IPS-18c (cell line): ENCODE results near the gene RERG.

Experiments used
- H3K4me3 ChIP-seq: 2 replicates; pipeline ENCODE4 v1.7.0; 2013; ENCODE audit warnings: low read depth, mild to moderate bottlenecking, low read length, moderate library complexity; ENCODE audit not compliant: insufficient read depth
- H3K9me3 ChIP-seq: one replicate; pipeline ENCODE4 v1.6.1; 2013; ENCODE audit warnings: mild to moderate bottlenecking, low read length, moderate library complexity; ENCODE audit not compliant: control insufficient read depth, insufficient read depth

RERG gene

GRCh38 chr12:15168026-15168678 is 53.1 kb downstream of the RERG start:
- H3K9me3 ChIP-seq, result no peaks in the 10 kb centered on the region
- H3K4me3 ChIP-seq, result no peak overlapping the region

DNA sequence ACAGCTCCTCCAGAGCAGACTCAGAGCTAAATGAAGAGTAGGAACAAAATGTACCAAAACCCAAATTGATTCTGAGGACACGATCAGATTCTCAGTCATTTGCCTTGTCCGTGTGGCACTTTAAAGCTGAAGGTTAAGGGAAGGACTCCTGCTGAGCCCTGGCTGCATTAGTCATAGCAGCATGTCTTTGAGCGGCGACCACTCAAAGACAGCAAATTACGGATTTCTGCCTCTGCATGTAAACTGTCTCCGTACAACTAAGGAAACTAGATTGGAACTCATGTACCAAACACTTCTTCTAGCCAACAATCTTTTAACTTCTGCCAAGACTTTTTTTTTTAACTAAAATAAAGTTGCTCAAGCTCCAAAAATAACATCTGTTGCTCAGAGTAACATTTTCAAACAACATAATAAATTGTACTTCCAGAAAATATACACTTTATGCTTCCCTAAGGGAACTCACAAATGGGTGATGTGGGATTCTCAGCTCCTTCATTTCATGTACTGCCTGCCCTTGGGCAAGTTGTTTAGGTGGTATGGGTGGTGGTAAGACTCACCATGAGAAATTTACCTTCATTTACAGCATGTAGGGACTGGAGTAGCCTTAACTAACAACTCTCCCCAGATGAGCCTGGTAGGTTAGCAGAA is 56.1 kb downstream of the RERG start:
- no peaks in the 10 kb centered on the region for H3K9me3 ChIP-seq
- H3K4me3 ChIP-seq, result no peak overlapping the region

GRCh38 chr12:15163030-15163976 is 57.9 kb downstream of the RERG start:
- Histone ChIP-seq H3K4me3 (no peak overlapping the region), H3K9me3 (no peaks in the 10 kb centered on the region)

- Histone ChIP-seq H3K4me3 (no peak overlapping the region), H3K9me3 (no peaks in the 10 kb centered on the region)
Observed at GRCh38 chr12:15158083-15158482, 63.1 kb downstream of the RERG start.

GRCh38 chr12:15157269-15157671 is 63.9 kb downstream of the RERG start:
- no peaks in the 10 kb centered on the region for H3K9me3 ChIP-seq
- H3K4me3 ChIP-seq, result no peak overlapping the region

DNA sequence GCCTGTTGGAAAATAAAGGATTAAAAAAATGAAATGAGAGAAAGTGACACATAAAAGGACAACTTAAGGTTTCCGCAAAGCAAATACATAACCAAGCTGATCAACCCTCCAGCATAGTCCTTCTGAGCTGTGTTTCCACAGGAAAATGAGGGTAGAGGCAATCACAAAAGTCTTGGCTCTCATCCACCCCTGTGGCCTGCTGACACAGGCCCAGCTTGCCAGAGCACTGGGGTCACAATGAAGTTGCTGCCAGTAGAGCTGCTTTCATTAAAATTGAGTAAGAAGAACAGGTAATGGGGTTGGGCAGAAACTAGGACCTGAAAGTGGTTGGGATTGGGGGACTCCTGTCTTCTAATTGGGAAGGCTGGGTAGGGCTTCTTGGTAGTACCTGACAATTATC is 65.9 kb downstream of the RERG start:
- Histone ChIP-seq H3K4me3 (no peak overlapping the region), H3K9me3 (no peaks in the 10 kb centered on the region)

DNA sequence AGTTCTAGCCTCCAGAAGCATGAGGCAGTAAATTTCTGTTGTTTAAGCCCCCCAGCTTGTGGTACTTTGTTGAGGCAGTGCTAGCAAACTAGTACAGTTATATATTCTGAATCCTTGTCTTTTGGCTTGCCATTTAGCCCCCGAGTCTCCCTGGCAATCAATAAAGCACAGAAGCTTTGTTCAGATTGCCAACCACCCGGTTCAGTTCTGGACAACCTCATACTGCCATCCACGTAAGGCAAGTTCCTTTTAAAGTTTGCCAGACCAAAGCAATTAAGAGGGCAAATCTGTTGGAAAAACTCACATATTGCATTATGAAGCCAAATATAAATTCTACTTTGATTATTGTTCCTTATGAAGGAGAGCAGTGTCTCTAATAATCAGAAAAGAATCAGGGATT is 67.1 kb downstream of the RERG start:
- H3K9me3 ChIP-seq, result no peaks in the 10 kb centered on the region
- H3K4me3 ChIP-seq, result no peak overlapping the region

- Histone ChIP-seq H3K4me3 (no peak overlapping the region), H3K9me3 (no peaks in the 10 kb centered on the region)
Observed at GRCh38 chr12:15152868-15153267, 68.3 kb downstream of the RERG start.

DNA sequence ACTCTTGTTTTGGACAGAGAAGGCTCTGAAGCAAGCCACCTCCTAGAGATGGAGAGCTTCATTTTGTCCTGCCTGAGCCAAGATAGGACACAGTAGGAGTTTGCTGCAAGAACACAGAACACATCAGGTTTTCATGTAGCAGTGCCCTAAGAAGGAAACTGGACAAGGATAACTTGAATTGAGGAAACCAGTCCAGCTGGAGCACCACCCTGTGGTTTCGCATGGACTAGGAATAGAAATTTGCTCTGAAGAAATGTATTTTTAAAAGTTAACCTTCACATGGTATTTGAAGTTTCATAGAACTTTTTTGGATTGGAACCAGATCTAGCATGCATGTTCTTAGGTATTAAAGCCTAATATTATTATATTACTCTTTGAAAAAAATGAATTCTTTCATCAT is 68.8 kb downstream of the RERG start:
- Histone ChIP-seq H3K4me3 (no peak overlapping the region), H3K9me3 (no peaks in the 10 kb centered on the region)

- H3K4me3 ChIP-seq, result no peak overlapping the region
Observed at GRCh38 chr12:15151161-15152091, 69.8 kb downstream of the RERG start.

GRCh38 chr12:15146585-15146984 is 74.6 kb downstream of the RERG start:
- Histone ChIP-seq H3K4me3 (no peak overlapping the region), H3K9me3 (no peaks in the 10 kb centered on the region)

More at GRCh38 chr12:15151161-15152091, 69.8 kb downstream of the RERG start:
- no peaks in the 10 kb centered on the region for H3K9me3 ChIP-seq

GRCh38 chr12:15143467-15143866 is 77.8 kb downstream of the RERG start:
- Histone ChIP-seq H3K4me3 (no peak overlapping the region), H3K9me3 (no peaks in the 10 kb centered on the region)

GRCh38 chr12:15142711-15143110 is 78.5 kb downstream of the RERG start:
- H3K9me3 ChIP-seq, result no peaks in the 10 kb centered on the region
- H3K4me3 ChIP-seq, result no peak overlapping the region

DNA sequence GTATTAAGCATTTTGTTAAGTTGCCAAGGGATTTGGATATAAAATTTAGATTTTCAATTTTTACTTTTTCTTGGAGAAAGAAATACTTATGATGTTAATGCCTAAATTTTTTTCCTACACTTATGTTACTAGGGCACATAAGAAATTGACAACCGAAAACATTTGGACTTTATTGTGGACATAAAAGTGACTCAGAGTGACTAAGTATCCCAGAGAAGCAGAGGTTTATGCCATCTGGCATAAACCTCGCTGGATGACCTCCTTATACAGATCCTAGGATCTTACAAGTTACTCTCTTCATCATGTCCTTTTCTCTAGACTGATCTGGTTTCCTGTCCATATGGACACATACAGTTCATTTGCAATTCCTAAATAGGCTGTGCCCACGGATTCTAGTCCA is 89.8 kb downstream of the RERG start:
- H3K4me3 ChIP-seq, result no peak overlapping the region
- no peaks in the 10 kb centered on the region for H3K9me3 ChIP-seq

DNA sequence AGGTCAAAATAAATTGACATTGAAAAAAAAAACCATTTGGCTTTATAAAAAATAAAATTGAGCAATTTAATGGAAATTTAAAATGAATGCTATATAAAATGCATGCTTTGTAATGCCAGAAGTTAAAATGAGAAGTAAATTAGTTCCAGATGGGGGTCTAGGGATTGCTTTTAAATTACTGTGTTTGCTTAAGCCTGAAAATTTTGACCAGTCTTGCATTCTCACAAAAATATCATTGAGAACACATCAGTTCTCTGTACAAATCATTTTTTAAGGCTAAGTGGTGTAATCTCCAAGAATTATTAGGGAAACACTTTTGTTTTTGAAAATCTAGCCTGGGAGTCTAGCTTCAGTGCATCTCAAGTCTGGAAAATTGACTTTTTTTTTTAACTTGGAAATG is 90.7 kb downstream of the RERG start:
- H3K4me3 ChIP-seq, result no peak overlapping the region
- H3K9me3 ChIP-seq, result no peaks in the 10 kb centered on the region

- no peak overlapping the region for H3K4me3 ChIP-seq
- H3K9me3 ChIP-seq, result no peaks in the 10 kb centered on the region
Observed at GRCh38 chr12:15123401-15123800, 97.8 kb downstream of the RERG start.

DNA sequence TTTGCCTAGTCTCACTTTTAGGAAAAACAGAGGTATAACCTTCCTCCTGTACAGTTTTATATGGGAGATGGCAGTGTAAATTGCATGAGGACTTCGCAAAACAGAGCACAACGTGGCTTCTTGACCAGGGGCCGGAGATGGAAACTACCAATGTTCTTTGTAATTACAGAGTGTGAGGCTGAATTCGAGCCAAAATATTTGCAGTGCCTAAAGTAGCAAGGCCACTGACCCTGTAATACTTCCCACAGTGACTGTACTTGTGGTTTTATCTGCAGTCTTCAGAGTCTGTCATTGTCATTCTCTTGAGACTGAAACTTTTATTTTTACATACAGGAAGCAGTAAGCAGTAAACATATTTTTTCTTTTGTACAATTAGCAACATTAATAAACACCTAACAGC is 98.9 kb downstream of the RERG start:
- Histone ChIP-seq H3K9me3 (no peaks in the 10 kb centered on the region), H3K4me3 (no peak overlapping the region)
